ENCODE data around the gene GDPD2.

DNA sequence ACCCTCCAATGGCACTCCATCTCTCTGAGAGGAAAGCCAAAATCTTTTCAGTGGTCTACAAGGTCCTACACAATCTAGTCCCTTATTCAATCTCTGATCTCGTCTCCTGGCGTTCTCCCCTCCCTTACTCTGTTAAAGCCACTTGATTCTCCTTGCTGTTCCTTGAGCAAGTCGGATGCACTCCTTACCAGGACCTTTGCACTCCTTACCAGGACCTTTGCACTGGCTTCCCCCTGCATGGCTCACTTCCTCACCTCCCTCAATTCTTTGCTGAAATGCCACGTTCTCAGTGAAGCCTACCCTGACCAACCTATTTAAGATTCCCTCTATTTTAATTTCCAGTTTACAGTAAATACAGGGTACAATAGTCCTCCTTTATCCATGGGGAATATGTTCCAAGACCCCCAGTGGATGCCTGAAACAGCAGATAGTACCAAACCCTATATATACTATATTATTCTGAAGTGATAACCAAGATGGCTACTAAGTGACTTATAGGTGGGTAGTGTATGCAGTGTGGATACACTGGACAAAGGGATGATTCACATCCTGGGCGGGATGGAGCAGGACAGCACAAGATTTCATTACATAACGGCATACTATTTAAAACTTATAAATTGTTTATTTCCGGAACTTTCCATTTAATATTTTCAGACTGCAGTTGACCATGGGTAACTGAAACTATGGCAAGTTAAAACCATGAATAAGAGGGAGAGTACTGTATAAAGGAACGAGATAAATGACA is 15.0 kb downstream of the GDPD2 start:
- TF ChIP-seq POLR2AphosphoS5 (IDR thresholded peaks at IDR 0.05; ENCODE audit: low read depth, low read length) (no peak), TAF1 (IDR thresholded peaks at IDR 0.05; ENCODE audit: borderline replicate concordance, insufficient read depth, low read length) (no peak), SIN3A (IDR thresholded peaks at IDR 0.05; ENCODE audit: borderline replicate concordance, insufficient read depth, low read length) (no peak), FOXP2 (optimal IDR thresholded peaks at IDR 0.05; ENCODE audit: borderline replicate concordance, extremely low read depth, extremely low read length, insufficient read depth) (no peak)
- TF ChIP-seq, protein P1, sequence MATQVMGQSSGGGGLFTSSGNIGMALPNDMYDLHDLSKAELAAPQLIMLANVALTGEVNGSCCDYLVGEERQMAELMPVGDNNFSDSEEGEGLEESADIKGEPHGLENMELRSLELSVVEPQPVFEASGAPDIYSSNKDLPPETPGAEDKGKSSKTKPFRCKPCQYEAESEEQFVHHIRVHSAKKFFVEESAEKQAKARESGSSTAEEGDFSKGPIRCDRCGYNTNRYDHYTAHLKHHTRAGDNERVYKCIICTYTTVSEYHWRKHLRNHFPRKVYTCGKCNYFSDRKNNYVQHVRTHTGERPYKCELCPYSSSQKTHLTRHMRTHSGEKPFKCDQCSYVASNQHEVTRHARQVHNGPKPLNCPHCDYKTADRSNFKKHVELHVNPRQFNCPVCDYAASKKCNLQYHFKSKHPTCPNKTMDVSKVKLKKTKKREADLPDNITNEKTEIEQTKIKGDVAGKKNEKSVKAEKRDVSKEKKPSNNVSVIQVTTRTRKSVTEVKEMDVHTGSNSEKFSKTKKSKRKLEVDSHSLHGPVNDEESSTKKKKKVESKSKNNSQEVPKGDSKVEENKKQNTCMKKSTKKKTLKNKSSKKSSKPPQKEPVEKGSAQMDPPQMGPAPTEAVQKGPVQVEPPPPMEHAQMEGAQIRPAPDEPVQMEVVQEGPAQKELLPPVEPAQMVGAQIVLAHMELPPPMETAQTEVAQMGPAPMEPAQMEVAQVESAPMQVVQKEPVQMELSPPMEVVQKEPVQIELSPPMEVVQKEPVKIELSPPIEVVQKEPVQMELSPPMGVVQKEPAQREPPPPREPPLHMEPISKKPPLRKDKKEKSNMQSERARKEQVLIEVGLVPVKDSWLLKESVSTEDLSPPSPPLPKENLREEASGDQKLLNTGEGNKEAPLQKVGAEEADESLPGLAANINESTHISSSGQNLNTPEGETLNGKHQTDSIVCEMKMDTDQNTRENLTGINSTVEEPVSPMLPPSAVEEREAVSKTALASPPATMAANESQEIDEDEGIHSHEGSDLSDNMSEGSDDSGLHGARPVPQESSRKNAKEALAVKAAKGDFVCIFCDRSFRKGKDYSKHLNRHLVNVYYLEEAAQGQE (IDR thresholded peaks at IDR 0.05; ENCODE audit: insufficient read depth in 1 of 2, low read depth in 2 of 2, low read length in 2 of 2): no peak

Measured in PFSK-1 (cell line).